Upper lobe of left lung (tissue), 6 donors: ENCODE results near the gene IVL. TPM values are rescaled to one million over a fixed set of nuclear protein-coding genes. Genes with fewer than 3 reads are reported as not detected.

Source experiments
- ATAC-seq, 2 donors: fragments of 200-7000 bp; cut with Tn5 transposase; one replicate each; pipeline ENCODE4 v1.9.1; 2022; ENCODE audit warnings: mild to moderate bottlenecking in 2 of 2, moderate library complexity in 2 of 2; ENCODE audit not compliant: low FRiP score in 2 of 2
- DNase-seq, 2 donors: peaks; one replicate each; pipeline ENCODE4 v3.0.0-alpha.2; 2019 to 2020
- H3K27ac ChIP-seq, 4 donors: fragments of 200-600 bp; sonication (generic); one replicate each; pipeline ENCODE4 v1.5.1; 2016 to 2019
- H3K27me3 ChIP-seq, 4 donors: fragments of 200-600 bp; sonication (generic); one replicate each; pipeline ENCODE4 v1.5.1; 2017 to 2019
- H3K36me3 ChIP-seq, 4 donors: fragments of 200-600 bp; sonication (generic); one replicate each; pipeline ENCODE4 v1.5.1; 2016 to 2019
- H3K4me1 ChIP-seq, 4 donors: fragments of 200-600 bp; sonication (generic); one replicate each; pipeline ENCODE4 v1.5.1; 2018 to 2019
- H3K4me3 ChIP-seq, 4 donors: fragments of 200-600 bp; sonication (generic); one replicate each; pipeline ENCODE4 v1.5.1; 2017 to 2019; ENCODE audit warnings: mild to moderate bottlenecking in 2 of 4, moderate library complexity in 1 of 4
- H3K9me3 ChIP-seq, 4 donors: fragments of 200-600 bp; sonication (generic); one replicate each; pipeline ENCODE4 v1.5.1; 2018 to 2019
- EP300 ChIP-seq, 4 donors: sonication (generic); formaldehyde crosslinking; IDR thresholded peaks; one replicate each; pipeline ENCODE4 v1.5.1; 2017; ENCODE audit warnings: antibody characterized with exemption in 4 of 4, control low read depth in 2 of 4
- POLR2A ChIP-seq, 4 donors: fragments of 450-650 bp; IDR thresholded peaks; one replicate each; pipeline ENCODE4 v1.5.1; 2016 to 2017; ENCODE audit warnings: antibody characterized with exemption in 4 of 4, mild to moderate bottlenecking in 2 of 4
- POLR2AphosphoS5 ChIP-seq, 2 donors: sonication (generic); formaldehyde crosslinking; IDR thresholded peaks; one replicate each; pipeline ENCODE4 v1.5.1; 2017; ENCODE audit warnings: antibody characterized with exemption in 2 of 2
- WGBS, 2 donors: methylation state at CpG; one replicate each; pipeline ENCODE4 v1.1.5; 2017 to 2018; 5-methylcytosine and 5-hydroxymethylcytosine counted together
- total RNA-seq, 6 donors: library from RNA; depleted of rRNA in 4 of 6; stranded (reverse); fragments of >200 nt in 4 of 6; gene quantifications; one replicate each; pipeline versions ENCODE4 v1.1.0 to v1.2.1, GENCODE V29; 2016 to 2021
- TF ChIP-seq, protein P1 (sequence below), 6 experiments: fragments of 450-650 bp in 4 of 6; fragments of 200-600 bp in 2 of 6; sonication (generic) in 2 of 6; IDR thresholded peaks; one replicate each; pipeline ENCODE4 v1.5.1; 2016 to 2019; ENCODE audit warnings: antibody characterized with exemption in 6 of 6
- donor health status: DM: no; HTN: no; CAD: no; lungs with moderate emphysema.
- donor health status: DM: no; HTN: yes; CAD: no; lungs with severe emphysema.

The IVL gene
- total RNA-seq, 6 donors from 2014 or later: 0.23 to 0.69 (median 0.35) TPM; not detected in 2

DNA sequence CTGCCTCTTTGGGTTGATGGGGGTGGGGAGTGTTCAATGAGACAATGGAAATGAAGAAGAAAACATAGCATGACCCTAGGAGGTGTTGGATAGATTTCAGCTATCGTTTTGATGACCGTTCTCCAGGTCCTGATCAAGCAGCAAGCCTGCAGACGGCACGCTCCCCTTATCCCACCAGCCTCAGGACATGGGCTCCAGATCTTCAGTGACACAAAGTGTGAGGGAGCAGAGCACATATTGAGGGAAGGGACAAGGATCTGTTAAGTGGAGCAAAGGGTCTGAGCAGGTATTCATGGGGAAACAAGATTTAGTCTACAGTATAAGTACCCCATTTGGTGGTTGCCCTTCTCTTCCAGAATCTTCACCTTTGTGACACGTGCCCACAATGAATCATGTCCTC lies 43.4 kb downstream of the IVL start:
- no peaks in the 10 kb centered on the region for H3K9me3 ChIP-seq
- WGBS, 2 donors: 72 to 87% methylated on average over 5 of the region's 5 CpGs
- H3K36me3 ChIP-seq: no peaks in the 10 kb centered on the region
- H3K4me3 ChIP-seq: no peak overlapping the region
- no peaks in the 10 kb centered on the region for H3K27me3 ChIP-seq
- no peak for ATAC-seq
- H3K4me1 ChIP-seq: no peaks in the 10 kb centered on the region
- no peak for DNase-seq
- TF ChIP-seq POLR2A (IDR thresholded peaks at IDR 0.05) (no peak), POLR2AphosphoS5 (IDR thresholded peaks at IDR 0.05) (no peak), EP300 (IDR thresholded peaks at IDR 0.05) (no peak)
- no peak overlapping the region for H3K27ac ChIP-seq

DNA sequence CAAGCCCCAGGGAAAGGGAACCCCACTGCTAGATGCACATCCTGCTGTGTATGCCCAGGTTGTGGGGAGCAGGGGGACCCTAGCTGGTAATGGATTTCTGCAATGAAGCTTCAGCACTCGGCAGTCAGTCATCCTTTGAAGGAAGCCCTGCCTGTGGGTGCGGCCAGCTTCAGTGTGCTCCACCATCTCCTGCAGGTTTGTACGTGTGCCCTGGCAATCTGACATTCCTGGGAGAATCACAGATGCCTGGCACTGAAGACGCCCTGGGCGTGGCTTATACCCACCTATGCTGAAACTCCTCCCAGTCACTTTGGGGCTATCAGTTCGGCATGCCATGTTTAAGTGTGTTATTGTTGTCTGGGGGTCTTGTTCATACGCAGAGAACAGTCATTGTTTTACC lies 45.4 kb downstream of the IVL start:
- no peak for ATAC-seq
- TF ChIP-seq EP300 (IDR thresholded peaks at IDR 0.05) (no peak), POLR2AphosphoS5 (IDR thresholded peaks at IDR 0.05) (no peak), POLR2A (IDR thresholded peaks at IDR 0.05) (no peak)
- TF ChIP-seq, protein P1, sequence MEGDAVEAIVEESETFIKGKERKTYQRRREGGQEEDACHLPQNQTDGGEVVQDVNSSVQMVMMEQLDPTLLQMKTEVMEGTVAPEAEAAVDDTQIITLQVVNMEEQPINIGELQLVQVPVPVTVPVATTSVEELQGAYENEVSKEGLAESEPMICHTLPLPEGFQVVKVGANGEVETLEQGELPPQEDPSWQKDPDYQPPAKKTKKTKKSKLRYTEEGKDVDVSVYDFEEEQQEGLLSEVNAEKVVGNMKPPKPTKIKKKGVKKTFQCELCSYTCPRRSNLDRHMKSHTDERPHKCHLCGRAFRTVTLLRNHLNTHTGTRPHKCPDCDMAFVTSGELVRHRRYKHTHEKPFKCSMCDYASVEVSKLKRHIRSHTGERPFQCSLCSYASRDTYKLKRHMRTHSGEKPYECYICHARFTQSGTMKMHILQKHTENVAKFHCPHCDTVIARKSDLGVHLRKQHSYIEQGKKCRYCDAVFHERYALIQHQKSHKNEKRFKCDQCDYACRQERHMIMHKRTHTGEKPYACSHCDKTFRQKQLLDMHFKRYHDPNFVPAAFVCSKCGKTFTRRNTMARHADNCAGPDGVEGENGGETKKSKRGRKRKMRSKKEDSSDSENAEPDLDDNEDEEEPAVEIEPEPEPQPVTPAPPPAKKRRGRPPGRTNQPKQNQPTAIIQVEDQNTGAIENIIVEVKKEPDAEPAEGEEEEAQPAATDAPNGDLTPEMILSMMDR (IDR thresholded peaks at IDR 0.05): no peak
- WGBS, 2 donors: 75 to 84% methylated on average over 3 to 7 of the region's 7 CpGs

DNA sequence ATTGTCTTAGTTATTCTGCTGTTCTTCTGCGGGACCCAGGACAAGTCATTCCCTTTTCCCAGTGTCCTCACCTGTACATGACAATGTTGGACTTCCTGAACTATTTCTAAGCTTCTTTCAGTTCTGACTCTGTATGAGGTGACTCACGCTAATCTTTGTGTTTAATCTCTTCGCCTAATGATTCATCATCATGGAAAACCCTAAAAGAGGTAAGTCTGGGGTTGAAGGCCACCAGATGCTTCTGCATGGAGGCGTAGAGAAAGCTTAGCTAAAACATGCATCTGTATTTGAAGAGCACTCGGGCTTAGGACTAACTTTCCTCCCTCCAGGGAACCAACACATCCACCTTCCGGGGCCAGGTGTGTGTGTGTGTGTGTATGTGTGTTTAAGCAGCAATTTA lies 46.1 kb downstream of the IVL start:
- H3K27me3 ChIP-seq: no peaks in the 10 kb centered on the region
- 87 to 88% methylated on average over 6 of the region's 6 CpGs for WGBS, 2 donors
- TF ChIP-seq, protein P1 (IDR thresholded peaks at IDR 0.05): no peak
- TF ChIP-seq POLR2AphosphoS5 (IDR thresholded peaks at IDR 0.05) (no peak), EP300 (IDR thresholded peaks at IDR 0.05) (no peak), POLR2A (IDR thresholded peaks at IDR 0.05) (no peak)
- DNase-seq: no peak
- H3K4me1 ChIP-seq: no peaks in the 10 kb centered on the region
- H3K4me3 ChIP-seq: no peak overlapping the region
- no peaks in the 10 kb centered on the region for H3K9me3 ChIP-seq
- H3K27ac ChIP-seq: no peak overlapping the region
- no peaks in the 10 kb centered on the region for H3K36me3 ChIP-seq
- ATAC-seq: no peak

More for the DNA sequence above, 45.4 kb downstream of the IVL start:
- Histone ChIP-seq H3K4me3 (no peak overlapping the region), H3K36me3 (no peaks in the 10 kb centered on the region), H3K27me3 (no peaks in the 10 kb centered on the region), H3K9me3 (no peaks in the 10 kb centered on the region), H3K27ac (no peak overlapping the region), H3K4me1 (no peaks in the 10 kb centered on the region)
- DNase-seq: no peak

DNA sequence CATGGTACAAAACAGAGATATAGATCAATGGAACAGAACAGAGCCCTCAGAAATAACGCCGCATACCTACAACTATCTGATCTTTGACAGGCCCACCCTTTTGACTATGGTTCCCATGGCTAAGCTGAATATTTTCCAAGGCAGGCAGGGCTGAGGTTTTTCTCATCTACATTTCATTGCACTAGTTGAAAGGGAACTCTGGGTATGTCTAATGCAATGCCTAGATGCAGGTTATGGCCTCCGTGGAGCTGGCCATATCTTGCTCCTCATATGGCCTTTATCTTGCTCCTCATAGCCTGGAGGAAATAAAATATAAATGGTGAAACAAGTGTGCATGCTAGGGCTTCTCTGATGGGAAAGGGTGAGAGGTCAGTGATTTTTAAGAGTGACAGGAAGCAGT lies 49.2 kb downstream of the IVL start:
- no peak overlapping the region for H3K27ac ChIP-seq
- ATAC-seq (no peak), DNase-seq (no peak)
- TF ChIP-seq EP300 (IDR thresholded peaks at IDR 0.05) (no peak), POLR2AphosphoS5 (IDR thresholded peaks at IDR 0.05) (no peak)
- TF ChIP-seq, protein P1 (IDR thresholded peaks at IDR 0.05): no peak
- H3K36me3 ChIP-seq: no peaks in the 10 kb centered on the region
- no peak overlapping the region for H3K4me3 ChIP-seq
- H3K9me3 ChIP-seq: no peaks in the 10 kb centered on the region
- no peaks in the 10 kb centered on the region for H3K27me3 ChIP-seq
- no peaks in the 10 kb centered on the region for H3K4me1 ChIP-seq
- 77 to 85% methylated on average over 3 of the region's 3 CpGs for WGBS, 2 donors

DNA sequence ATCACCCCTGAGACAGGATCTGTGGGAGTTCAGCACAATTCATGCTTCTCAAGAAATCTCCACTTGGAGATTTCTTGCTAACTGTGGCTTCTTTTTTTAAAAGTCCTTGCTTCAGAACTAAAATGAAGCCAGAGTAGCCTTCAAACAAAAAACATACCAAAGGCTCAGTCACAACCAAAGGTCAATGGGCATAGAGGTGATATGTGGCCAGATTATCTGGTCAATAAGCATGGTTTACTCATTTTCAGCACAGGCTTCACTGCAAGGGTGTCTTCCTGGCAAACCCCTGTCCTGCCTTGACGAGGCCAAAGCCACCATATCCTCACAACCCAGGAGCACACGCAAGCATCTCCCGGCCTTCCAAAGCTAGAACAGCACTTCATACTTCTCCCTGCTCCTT lies 50.9 kb downstream of the IVL start:
- Histone ChIP-seq H3K9me3 (no peaks in the 10 kb centered on the region), H3K4me3 (no peak overlapping the region), H3K27me3 (no peaks in the 10 kb centered on the region), H3K4me1 (no peaks in the 10 kb centered on the region), H3K27ac (no peak overlapping the region), H3K36me3 (no peaks in the 10 kb centered on the region)
- ATAC-seq: no peak
- no peak for TF ChIP-seq EP300 (IDR thresholded peaks at IDR 0.05)
- no peak for TF ChIP-seq POLR2AphosphoS5 (IDR thresholded peaks at IDR 0.05)
- no peak for TF ChIP-seq POLR2A (IDR thresholded peaks at IDR 0.05)
- TF ChIP-seq, protein P1 (IDR thresholded peaks at IDR 0.05): no peak
- DNase-seq: no peak
- WGBS, 2 donors: 88% methylated on average over 3 of the region's 3 CpGs
